ENCODE data around the gene STK39. TPM values are rescaled to one million over a fixed set of nuclear protein-coding genes. Genes with fewer than 3 reads are reported as not detected.

Gene STK39
- total RNA-seq, 4 donors from 2014 or later: 8.9 to 28.3 (median 14.5) TPM

DNA sequence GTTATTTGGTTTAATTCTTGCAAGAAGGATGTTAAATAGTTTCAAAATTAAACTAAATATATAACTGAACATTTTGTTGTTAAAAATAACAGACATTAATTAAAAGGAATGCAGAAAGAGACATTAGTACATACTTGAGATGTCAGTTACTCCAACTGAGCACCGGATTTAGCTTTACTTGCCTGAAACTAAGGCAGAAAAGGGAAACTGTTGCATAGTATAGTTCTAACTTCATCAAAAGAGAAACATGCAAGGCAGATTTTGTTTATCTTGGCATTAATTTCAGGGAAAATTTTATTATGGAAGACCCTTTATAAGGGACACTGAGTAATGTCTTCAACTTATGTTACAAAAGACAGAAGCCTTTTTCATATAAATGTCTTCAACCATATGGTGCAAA is 218.3 kb downstream of the STK39 start:
- TF ChIP-seq, protein P1, sequence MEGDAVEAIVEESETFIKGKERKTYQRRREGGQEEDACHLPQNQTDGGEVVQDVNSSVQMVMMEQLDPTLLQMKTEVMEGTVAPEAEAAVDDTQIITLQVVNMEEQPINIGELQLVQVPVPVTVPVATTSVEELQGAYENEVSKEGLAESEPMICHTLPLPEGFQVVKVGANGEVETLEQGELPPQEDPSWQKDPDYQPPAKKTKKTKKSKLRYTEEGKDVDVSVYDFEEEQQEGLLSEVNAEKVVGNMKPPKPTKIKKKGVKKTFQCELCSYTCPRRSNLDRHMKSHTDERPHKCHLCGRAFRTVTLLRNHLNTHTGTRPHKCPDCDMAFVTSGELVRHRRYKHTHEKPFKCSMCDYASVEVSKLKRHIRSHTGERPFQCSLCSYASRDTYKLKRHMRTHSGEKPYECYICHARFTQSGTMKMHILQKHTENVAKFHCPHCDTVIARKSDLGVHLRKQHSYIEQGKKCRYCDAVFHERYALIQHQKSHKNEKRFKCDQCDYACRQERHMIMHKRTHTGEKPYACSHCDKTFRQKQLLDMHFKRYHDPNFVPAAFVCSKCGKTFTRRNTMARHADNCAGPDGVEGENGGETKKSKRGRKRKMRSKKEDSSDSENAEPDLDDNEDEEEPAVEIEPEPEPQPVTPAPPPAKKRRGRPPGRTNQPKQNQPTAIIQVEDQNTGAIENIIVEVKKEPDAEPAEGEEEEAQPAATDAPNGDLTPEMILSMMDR (IDR thresholded peaks at IDR 0.05): no peak
- no peak for TF ChIP-seq POLR2A (IDR thresholded peaks at IDR 0.05)
- WGBS, 2 donors: 40 to 43% methylated on average over 1 of the region's 1 CpG
- intact Hi-C loops (cut with DNase I; ENCODE audit: low total_unique reads): no loop called here
- no peak for DNase-seq (ENCODE audit: low spot score in 2 of 2)
- H3K4me3 ChIP-seq (ENCODE audit: low read depth, poor library complexity, severe bottlenecking): no peak overlapping the region

DNA sequence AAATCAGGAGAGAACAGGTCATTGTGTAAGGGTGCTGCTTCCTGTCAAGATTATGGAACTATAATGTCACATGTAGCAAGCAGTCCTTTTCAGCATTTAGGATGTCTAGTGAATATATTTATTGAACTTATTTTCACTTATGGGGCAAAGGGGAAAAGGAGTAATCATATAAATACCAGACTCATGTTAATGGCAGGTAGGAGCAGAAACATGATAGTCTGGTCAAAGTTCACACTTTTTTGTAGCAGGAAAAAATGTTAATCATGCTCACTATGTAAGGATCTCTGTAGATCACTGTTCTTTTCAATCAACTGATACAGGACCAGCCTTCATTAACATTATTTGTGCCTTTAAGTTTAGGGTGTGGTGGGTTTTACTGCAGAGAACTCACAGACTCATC is 219.0 kb downstream of the STK39 start:
- TF ChIP-seq, protein P1 (IDR thresholded peaks at IDR 0.05): no peak
- TF ChIP-seq POLR2A (IDR thresholded peaks at IDR 0.05): no peak
- no peak for DNase-seq (ENCODE audit: low spot score in 2 of 2)
- no peak overlapping the region for H3K4me3 ChIP-seq (ENCODE audit: low read depth, poor library complexity, severe bottlenecking)
- intact Hi-C loops (cut with DNase I; ENCODE audit: low total_unique reads): no loop called here

DNA sequence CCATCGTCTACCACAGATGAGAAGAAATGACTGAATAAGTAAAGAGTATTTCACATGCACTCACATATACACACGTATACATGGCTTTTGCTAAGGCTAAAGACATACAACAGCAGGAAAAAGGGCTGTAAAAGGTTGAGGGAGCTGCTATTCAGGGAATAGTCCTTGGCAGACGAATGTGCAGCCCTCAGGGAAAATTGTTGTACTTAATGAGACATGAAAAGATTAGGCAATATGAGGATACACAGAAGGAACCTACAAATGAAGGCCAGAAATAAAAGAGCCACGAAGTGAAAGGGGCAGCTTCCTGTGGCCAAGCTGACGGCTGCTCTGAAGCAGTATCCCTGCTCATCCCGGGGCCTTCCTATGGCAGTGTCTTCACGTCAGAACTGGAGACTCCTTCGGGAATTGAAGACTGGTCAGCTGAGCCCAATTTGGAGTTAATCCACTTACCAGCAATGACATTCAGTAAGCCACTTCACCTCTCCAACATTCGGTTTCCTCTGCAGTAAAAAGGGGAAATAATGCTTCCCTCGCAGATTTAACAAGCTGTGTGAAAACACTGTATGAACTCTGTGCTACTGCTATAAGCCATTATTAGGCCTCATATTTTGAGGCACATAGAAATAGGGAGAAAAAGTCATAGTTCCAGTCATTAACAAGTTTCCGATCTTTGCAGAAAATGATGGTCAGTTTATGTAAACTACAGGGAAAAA is 221.8 kb downstream of the STK39 start:
- TF ChIP-seq, protein P1 (IDR thresholded peaks at IDR 0.05): no peak
- TF ChIP-seq POLR2A (IDR thresholded peaks at IDR 0.05): no peak
- DNase-seq (ENCODE audit: low spot score in 2 of 2): no peak
- H3K4me3 ChIP-seq (ENCODE audit: low read depth, poor library complexity, severe bottlenecking): no peak overlapping the region
- intact Hi-C loops (cut with DNase I; ENCODE audit: low total_unique reads): no loop called here
- 69 to 76% methylated on average over 11 of the region's 11 CpGs for WGBS, 2 donors

DNA sequence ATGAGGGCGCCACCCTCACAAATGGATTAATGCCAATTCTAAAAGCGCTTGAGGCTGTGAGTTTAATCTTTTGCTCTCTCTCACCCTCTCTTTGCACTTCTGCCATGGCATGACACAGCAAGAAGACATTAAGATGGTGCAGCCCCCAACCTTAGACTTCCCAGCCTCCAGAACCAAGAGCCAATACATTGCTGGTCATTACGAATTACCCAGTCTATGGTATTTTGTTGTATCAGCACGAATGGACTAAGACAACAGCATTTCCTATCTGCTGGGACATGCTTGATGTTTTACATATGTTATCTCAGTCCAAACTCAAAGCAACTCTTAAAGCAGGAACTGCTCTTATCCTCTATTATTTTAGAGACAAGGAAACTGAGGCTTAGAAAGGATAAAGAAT is 222.9 kb downstream of the STK39 start:
- intact Hi-C loops (cut with DNase I; ENCODE audit: low total_unique reads): no loop called here
- no peak for DNase-seq (ENCODE audit: low spot score in 2 of 2)
- TF ChIP-seq, protein P1 (IDR thresholded peaks at IDR 0.05): no peak
- TF ChIP-seq POLR2A (IDR thresholded peaks at IDR 0.05): no peak
- 74 to 75% methylated on average over 4 of the region's 4 CpGs for WGBS, 2 donors
- H3K4me3 ChIP-seq (ENCODE audit: low read depth, poor library complexity, severe bottlenecking): no peak overlapping the region

DNA sequence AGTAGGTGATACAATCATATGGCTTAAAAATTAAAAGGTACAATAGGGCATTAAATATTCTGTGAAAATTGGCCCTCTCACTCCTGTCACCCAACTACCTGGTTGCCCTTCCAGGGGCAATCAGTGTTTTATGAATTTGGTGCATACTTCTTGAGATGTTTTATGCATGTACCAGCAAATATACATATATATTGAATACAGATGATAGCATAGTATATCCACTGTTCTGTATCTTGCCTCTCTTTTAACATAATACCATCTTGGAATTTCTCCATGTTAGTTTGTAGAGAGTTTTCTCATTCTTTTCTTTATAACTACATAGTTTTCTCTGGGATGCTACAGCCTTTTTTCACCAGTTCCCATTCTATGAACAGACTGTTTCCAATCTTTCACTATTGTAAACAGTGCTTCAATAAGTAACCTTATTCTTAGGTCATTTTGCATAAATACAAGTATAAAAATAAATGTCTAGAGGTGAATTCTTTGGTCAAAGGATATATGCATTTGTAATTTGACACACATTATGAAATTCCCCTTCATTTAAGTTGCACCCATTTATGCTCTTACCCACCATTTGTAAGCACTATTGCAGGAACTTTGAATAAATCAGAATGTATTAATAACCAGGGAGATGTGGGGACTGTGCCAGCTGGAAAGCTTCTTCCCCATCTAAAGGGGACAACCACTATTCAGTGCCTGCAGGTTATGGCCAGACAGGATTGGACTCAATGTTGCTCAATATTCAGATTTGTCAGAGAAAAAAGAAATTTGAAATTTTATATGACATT is 225.4 kb downstream of the STK39 start:
- intact Hi-C loops (cut with DNase I; ENCODE audit: low total_unique reads): no loop called here
- no peak for DNase-seq (ENCODE audit: low spot score in 2 of 2)
- no peak overlapping the region for H3K4me3 ChIP-seq (ENCODE audit: low read depth, poor library complexity, severe bottlenecking)
- no peak for TF ChIP-seq POLR2A (IDR thresholded peaks at IDR 0.05)
- TF ChIP-seq, protein P1 (IDR thresholded peaks at IDR 0.05): no peak

Data from lower leg skin (tissue), 4 donors.